ENCODE measurements around the gene LCA5L. TPM values are rescaled to one million over a fixed set of nuclear protein-coding genes. Genes with fewer than 3 reads are reported as not detected.
A peak's percentile ranks its signal among the peaks of the same experiment; 100 is the strongest.

The LCA5L gene
- total and polyA plus RNA-seq, 2 of the 13 experiments (the other 11 are each of a cell fraction or from before 2014, with no cell fraction given) = 0.13 to 0.55 TPM

DNA sequence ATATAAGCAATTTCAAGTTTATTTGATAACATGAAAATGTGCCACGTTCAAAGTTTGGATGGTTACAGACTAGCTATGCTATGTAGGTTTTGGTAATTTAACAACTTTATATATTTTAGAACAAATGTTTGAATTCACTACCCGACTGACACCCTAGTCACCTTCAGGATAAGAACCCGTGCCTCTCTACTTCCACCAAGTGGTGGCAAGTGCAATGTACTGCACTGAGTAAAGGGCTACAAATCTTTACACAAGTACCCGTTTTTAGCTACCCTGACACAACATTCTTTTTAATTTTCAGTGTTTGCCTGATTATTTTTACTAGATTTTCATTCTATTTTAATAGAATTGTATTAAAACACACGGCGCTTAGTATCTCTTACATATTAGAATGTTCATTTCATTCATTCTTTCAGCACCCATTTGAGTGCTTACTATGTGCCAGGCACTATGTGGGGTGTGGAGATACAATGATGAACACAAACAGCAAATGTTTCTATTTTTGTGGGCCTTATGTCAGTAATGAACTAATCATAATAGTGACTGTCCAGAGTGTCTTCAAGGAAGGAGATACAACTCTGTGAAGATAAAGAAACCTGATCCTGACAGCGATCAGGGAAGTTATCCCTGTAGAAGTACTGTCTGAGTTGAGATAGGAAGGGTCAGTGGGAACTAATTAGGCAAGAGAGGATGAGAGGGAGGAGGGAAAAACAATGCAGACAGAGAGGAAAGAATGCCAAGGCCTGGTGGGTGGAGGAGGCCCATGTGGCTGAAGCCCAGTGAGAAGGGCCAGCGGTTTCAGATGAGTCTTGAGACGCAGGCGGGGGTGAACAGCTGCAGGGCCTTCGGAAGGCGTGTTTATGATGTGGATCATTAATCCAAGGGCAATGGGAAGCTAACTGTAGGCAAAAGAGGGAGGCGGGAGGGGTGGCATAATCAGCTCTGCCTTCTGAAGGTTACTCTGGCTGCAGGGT is 3.8 kb downstream of the LCA5L start (continued):
- no peak for TF ChIP-seq THRA (CRISPR knock-in tag; IDR thresholded peaks at IDR 0.05; ENCODE audit: borderline replicate concordance)
- TF ChIP-seq ZNF619 (CRISPR knock-in tag; IDR thresholded peaks at IDR 0.05) = no peak
- no peak for TF ChIP-seq E2F5 (CRISPR knock-in tag; conservative IDR thresholded peaks at IDR 0.05)
- no peak for TF ChIP-seq ZNF646 (CRISPR knock-in tag; IDR thresholded peaks at IDR 0.05)
- TF ChIP-seq NCOA2 (CRISPR knock-in tag; IDR thresholded peaks at IDR 0.05) = no peak
- no peak for TF ChIP-seq EED (CRISPR knock-in tag; IDR thresholded peaks at IDR 0.05)
- no peak for TF ChIP-seq ESRRA (CRISPR knock-in tag; IDR thresholded peaks at IDR 0.05; ENCODE audit: low read depth)
- TF ChIP-seq CTCF (CRISPR knock-in tag; IDR thresholded peaks at IDR 0.05) = peak; percentile 68
- no peak for TF ChIP-seq PREB (CRISPR knock-in tag; IDR thresholded peaks at IDR 0.05)
- TF ChIP-seq ZNF546 (CRISPR knock-in tag; conservative IDR thresholded peaks at IDR 0.05) = no peak
- TF ChIP-seq ZSCAN30 (CRISPR knock-in tag; IDR thresholded peaks at IDR 0.05) = no peak
- no peak for TF ChIP-seq ZC3H4 (CRISPR knock-in tag; IDR thresholded peaks at IDR 0.05; ENCODE audit: borderline replicate concordance)
- TF ChIP-seq TCF12 (IDR thresholded peaks at IDR 0.05) = no peak
- TF ChIP-seq TCF12 (CRISPR knock-in tag; IDR thresholded peaks at IDR 0.05) = no peak
- TF ChIP-seq PAF1 (CRISPR knock-in tag; IDR thresholded peaks at IDR 0.05) = no peak
- TF ChIP-seq ZNF772 (CRISPR knock-in tag; IDR thresholded peaks at IDR 0.05) = no peak
- TF ChIP-seq ZNF672 (CRISPR knock-in tag; IDR thresholded peaks at IDR 0.05) = no peak
- TF ChIP-seq ZEB1 (IDR thresholded peaks at IDR 0.05; ENCODE audit: insufficient replicate concordance, low read depth) = no peak
